ENCODE data around the gene MAST4.

MAST4 gene

DNA sequence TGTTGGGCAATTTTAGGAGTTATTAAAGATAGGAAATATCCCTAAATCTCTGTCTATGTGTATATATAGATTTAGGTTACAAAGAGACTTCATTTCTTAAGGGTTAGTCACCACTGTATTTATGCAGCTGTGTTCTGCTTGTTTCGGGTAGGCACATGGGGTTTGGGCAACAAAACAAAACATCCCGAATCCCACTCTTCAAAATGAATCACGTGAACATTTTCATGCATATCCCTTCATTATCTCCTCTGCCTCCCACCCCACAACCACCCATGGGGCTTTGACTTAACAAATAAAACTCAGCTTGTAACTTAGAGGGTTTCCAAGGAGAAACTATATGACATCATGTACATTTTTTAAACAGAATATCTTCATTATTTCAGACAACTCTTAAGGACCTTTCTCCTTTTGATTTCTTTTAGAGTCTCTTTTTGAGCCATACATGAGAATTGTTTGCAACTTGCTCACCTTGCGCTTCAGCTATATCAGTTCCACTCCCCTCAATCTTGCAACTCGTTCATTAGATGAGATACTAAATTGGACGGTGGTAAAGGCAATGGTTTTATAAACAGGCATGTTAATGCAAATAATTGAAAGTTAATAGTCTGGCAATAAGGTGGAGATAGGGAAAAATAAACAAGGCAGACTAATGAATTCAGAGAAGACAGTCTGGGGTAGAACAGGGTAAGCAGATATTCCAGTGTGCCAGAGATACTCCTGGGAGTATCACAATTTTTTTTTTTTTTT lies 463.7 kb downstream of the MAST4 start:
- DNase-seq (ENCODE audit: low spot score) = no peak
- FAIRE-seq = no peak

DNA sequence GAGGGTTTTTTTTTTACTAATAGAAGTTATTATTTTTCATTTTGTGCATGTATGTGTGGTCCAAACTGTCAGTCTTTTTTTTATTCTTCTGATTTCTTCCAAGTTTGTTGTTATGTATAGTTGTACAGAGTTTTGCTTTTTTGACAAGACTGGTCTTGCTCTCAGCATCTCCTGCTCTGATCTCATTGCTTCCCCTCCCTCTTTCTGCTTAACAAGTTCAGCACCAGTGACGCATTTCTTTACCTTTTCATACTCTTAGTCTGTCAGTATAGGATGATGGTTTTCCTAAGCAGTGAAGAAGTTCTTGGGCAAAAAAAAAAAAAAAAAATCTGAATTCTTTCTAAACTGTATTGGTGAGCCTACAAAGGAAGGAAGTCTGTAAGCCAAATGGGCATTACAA lies 465.3 kb downstream of the MAST4 start:
- DNase-seq (ENCODE audit: low spot score) (no peak), FAIRE-seq (no peak)

DNA sequence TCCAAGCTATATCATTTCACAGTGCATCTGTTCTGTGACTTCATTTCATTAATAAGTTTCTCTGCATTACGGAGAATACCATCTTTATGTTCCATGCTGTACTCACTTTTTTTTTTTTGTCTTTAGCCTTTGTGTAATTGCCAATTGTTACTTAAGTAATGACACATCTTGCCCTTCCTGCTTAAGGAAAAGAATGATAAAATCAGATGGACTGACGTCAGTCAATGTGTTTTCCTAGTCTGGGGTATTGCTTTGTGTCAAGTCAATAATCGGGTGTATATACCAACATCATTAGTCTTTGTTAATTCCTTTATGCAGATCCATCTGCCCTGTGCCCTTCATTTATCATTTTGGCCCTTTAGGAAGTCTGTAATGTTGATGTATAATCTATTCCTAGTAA lies 466.9 kb downstream of the MAST4 start:
- no peak for DNase-seq (ENCODE audit: low spot score)
- no peak for FAIRE-seq

DNA sequence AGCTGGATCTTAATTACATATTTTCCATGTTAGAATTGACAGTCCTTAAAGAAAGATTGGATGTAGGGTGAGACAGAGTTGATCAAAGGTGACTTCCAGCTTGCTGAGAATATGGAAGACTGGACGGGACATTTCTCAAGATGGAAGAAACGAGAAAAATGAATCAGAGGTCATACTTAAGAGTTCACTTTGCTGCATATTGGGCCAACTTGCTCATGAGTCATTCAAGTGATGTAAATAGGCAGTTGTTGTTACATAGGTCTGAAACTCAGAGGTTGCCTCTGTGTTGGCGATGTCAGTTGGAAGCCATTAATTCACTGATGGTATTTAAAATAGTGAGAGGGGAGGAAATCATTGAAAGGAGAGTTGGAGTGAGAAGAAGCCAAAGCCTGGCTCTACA lies 467.6 kb downstream of the MAST4 start:
- DNase-seq (ENCODE audit: low spot score) = no peak
- no peak for FAIRE-seq

DNA sequence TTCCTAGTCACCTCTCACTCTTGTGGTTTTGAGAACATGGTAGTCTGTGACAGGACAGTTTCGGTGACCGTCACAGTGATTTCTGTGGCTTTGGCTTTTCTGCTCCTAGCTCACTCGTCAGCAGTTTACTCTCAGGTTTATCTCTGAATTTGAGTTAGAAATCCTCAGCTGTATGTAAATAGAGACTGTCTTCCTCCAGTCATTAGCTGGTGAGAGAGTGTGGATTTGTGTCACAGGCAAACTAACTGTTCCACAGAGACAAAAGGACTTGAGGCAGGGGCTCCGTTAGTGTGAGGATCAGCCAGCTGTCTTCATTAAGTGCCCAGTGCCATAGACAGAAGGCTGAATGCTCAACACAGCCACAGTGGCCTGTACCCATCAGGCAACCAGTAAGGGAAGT lies 469.0 kb downstream of the MAST4 start:
- FAIRE-seq (no peak), DNase-seq (ENCODE audit: low spot score) (no peak)

DNA sequence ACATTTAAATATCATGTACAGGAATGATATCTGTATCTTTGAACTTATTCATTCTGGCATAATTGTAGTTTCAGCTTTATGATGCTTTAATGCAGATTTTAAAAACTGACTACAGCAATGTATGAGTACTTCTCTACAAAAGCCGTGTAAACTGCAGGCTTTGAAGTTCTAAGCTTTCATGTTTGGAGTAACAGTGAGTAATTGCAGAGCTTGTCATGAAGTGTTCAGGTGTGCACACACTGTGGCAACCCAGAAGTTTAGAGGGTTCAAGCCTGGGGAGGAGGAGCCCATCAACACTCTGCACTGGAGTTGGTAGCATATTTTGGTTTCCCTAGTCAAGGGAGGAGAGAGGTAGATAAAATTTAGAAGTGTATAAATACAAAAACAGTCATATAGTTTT lies 469.5 kb downstream of the MAST4 start:
- FAIRE-seq = no peak

DNA sequence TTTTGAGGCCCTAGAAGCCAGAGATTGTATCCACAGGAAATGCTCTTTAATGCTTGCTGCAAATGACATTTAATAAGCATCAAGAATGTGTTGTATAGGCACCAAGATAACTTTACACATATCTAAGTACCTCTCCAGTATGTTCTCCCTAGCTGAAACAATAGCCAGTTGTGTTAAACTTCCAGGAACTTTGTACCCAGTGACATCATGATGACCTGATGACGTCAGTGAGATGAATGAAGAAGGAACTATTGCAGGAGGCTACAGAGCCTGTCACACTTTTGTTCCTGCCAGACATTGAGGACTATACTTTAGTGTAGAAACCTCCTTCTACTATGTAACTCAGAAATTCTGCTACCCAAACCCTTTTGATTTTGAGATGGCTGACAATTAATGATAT lies 470.6 kb downstream of the MAST4 start:
- DNase-seq (ENCODE audit: low spot score) (no peak), FAIRE-seq (no peak)

More for the DNA sequence above, 469.5 kb downstream of the MAST4 start:
- no peak for DNase-seq (ENCODE audit: low spot score)

DNA sequence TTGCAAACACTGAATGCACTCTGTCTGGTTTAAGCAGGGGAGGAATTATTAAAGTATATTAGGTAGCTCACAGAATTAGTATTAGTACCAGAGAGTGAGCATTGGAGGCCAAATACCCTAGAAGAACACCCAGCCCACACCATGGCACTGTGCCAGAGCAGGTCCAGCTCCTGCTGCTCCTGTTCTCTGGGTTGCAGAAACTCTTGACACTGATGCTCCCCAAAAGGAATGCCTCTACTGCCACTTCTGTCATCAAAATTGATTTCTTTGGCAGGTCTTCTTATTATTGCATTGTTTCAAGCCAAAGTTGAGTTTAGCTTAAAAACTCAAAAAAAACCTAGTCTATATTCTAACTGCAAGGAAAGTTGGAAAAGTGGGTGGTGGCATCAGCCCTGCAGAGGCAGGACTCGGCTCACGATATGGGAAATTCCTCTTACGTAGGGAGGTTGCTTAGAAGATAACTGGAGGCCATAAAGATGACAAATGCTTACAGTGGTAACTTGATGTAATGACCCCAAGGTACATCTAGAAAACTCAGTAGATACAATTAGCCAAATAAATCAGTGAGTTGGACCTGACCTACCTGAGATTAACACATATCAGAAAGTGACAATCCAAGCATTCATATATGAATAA lies 477.0 kb downstream of the MAST4 start:
- FAIRE-seq = no peak

DNA sequence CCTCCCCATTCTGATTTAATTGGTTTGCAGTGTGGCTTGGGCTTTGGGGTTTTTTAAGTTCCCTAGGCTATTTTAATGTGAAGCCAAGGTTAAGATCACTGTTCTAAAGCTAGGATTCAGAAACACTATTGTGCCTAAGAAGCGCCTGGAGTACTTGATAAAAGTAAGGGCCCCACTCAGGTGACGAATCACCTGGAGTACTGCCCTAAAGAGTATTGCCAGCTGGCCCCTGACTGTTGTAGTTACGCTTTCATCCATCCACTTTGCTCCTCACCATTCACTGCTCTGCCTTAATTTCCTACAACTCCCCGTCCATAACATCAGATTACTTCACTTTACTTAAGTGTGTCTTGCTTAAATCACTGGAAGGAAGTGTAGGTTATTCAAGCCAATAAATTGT lies 481.1 kb downstream of the MAST4 start:
- FAIRE-seq (no peak), DNase-seq (ENCODE audit: low spot score) (no peak)

More for the DNA sequence above, 477.0 kb downstream of the MAST4 start:
- DNase-seq (ENCODE audit: low spot score) = no peak

DNA sequence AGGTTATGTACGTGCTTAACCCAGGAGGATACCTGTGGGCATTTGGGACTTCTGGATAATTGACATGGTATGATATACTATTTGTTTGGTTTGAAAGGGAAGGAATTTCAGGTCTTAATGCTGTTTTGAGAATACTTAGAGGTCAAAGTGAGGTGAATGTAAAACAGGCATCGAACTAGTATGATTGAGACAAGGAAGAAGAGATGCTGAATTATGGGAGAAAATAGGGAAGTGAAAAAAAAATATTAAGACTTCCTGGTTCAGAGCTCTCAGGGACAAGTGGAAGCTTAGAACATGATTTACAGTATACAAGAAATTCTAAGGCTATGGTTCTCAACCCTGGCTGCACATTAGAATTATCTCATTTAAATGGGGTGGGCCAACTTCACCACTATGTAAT lies 485.1 kb downstream of the MAST4 start:
- FAIRE-seq (no peak), DNase-seq (ENCODE audit: low spot score) (no peak)

DNA sequence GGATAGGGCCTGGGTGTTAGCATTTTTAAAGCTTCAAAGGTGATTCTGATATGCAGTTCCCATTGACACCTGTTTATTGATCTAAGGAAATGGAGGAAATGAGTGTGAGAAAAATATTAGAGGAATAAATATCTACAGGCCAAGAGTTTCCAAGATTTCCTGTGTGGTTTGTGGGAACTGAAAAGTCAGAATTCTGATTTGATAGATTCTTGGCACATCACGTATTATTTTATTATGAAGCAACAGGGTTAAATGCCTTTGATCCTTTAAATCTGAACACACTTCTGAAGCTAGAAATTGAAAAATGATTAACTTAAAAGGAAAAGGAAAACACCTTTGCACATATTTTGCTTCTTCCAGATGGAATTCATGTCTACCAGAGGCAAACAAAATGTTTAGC lies 486.7 kb downstream of the MAST4 start:
- no peak for FAIRE-seq
- DNase-seq (ENCODE audit: low spot score) = no peak

DNA sequence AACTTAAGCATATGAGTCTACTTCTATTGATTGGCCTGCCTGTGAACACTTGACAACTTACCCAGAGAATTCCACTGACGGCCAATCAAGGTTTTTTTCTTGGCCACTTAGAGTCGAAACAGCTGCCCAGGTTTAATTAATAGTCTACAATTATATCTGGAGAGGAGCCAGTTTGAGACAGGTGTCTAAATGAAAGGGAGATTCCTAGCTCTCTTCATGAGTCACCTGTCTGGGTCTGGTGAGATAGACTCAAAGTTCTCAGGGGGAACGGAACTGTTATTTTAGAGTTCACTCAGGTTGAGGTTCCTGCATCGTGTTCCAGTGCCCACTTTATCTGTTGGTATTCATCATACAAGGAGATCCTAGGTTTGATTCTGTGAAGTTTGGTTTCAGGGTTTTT lies 489.4 kb downstream of the MAST4 start:
- no peak for DNase-seq (ENCODE audit: low spot score)
- no peak for FAIRE-seq

DNA sequence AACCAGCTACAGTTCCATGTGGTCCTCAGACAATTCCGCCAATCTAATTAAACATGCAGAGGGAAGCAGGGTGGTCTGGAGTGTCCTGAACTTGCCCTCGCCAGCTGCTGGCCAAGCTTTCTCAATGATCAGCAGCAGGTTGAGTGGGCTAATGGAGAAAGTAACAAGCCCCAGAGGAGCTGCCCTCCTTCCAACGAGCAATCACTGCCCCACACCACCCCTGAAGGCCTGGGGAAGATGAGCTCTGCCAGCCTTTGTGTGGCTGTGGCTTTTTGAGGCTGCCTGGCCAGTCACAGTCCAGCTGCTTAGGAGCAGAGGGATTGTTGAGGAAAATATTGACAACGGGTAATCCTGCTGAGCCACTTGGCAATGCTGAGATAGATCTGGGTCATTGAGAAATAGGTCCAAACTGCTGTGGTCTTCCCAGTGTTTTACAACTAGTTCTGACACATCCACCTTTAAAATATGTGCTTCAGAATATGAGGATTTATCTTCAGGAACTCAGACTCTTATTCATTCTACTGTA lies 493.1 kb downstream of the MAST4 start:
- DNase-seq (ENCODE audit: low spot score) (no peak), FAIRE-seq (no peak)

DNA sequence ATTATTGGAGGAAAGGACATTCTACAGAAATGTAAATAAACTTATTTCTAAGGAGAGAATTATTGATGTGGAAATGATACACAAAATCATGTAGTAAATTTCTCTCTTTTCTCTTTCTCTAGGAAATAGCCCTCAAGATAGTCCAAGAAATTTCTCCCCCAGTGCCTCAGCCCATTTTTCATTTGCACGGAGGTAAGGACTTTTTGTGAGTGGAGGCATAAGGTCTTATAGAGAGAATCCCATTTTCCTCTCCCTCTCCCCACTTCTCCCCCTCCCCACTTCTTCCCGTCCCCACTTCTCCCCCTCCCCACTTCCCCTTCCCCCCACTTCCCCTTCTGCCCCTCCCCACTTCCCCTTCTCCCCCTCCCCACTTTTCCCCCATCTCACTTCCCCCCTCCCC lies 493.8 kb downstream of the MAST4 start:
- no peak for DNase-seq (ENCODE audit: low spot score)
- no peak for FAIRE-seq

DNA sequence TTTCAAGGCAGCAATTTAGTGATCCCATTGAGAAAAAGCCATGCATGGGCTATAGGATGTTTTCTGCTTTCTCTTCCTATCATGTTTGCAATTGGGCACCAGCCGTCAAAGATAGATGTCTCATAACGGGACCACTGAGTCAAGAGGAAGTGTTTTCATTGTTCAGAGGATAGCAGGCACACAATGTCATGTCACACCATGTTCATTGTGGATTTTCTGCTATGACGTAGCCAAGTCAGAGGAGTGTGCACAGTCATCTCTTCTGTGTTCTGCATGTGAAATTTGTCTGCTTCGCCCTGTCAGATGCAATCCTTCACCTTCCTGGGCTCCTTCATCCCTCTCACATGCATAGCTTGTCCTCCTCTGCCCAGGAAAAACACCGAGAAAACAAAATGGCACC lies 494.4 kb downstream of the MAST4 start:
- FAIRE-seq (no peak), DNase-seq (ENCODE audit: low spot score) (no peak)

DNA sequence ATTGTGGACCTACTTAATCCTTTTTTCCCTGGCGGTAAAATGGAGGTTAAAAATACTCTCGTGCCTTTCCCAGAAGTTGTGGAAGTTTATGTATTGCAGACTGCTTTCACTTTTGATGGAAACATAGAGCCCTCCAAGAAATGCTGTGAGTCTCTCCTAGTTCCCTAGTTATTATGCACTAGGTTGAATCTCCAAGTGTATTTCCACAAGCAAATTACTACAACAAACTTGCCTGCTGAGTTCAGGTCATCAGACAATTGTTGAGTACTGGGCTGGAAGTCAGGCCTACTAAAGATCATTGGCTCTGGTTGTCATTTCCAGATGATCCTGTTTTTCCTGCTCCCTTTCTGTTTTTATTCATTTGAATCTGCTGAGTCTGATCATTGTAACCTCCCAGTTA lies 496.3 kb downstream of the MAST4 start:
- DNase-seq (ENCODE audit: low spot score) (no peak), FAIRE-seq (no peak)

DNA sequence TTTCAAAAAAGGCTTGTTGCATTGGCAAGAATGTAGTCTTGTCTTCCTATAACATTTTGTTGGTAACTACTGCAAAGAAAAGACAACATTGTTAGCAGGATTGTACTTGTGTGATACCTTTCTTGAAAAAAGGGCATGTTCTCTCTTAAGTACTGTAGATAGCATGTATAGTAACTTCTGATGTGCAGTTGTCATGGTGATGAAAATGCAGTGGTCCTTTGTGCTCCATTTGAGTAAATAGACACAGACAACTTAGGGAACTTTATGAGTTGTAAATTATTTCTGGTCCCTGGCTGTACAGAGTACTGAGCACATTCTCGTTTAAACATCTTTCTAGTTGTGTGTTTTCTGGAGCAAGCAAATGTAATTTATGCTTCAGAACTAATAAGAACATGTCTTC lies 497.1 kb downstream of the MAST4 start:
- DNase-seq (ENCODE audit: low spot score) (no peak), FAIRE-seq (no peak)

DNA sequence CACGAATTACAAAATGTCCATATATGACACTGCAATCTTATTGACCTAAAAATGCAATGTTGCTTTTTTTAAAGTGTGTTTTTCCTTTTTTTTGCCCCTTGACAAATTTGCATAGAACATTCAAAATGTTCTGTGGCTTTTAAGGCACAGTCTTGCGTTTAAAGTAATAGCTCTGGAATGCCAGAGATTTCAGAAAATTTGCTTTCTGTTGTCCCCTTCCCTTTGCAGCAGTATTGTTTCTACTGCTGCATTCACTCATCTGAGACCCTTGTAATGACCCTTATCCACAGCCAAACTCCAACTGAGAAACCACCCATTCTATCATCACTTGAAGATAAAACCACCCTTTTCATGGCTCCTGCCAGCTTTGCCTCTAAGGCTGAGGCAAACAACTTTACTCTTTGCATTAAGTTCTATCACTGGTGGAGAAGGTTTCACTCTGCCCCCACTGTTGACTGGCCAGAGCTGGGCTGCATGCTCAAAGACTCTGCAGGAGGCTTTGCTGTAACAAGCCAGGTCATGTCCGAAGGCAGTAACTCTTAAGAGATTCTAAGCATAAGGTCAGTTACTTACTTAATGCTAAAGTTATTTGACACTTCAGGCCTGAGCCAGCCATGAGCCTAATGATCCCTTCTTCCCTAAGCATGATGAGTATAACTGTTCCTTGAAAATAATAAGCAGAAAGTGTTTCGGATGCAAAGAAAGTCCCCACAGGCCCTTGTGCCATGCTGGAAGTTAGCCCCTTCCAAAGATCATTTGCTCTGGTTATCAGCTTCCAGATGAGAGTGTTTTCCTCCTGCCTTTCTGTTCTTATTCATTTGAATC lies 498.5 kb downstream of the MAST4 start:
- FAIRE-seq (no peak), DNase-seq (ENCODE audit: low spot score) (no peak)

DNA sequence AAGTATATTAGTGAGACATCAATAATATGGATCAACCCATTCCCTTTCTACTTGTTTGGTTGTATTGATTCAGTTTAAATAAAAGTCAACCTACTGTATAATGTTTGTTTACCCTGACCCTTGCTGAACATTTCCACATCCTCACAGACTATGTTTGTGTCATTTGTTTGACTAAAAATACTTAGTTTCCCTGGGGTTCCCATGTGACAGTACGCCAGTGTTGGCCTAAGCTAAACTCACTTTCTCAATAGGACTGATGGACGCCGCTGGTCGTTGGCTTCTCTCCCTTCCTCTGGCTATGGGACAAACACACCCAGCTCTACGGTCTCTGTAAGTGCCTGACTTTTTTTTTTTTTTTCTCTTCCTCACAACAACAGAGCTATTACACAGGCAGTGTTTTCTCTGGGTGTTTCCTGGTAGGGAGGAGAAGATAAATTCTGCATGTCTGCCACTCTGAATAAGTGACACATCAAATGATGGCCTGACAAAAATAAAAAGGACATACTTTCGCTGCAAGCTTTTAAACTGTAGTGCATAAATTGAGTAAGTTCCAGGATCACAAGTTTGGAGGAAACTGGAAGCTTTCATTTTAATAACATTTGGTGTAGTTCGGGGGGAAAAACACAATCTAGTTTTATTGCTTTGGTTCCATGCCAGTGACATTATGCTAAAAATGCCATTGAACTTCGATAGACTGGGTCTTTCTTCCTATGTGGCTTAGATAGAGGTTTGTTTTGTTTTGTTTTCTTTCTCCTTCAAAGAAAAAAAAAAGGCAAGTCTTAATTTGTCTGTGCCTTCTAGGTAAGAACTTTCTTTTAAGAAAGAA lies 499.4 kb downstream of the MAST4 start:
- no peak for FAIRE-seq
- no peak for DNase-seq (ENCODE audit: low spot score)

DNA sequence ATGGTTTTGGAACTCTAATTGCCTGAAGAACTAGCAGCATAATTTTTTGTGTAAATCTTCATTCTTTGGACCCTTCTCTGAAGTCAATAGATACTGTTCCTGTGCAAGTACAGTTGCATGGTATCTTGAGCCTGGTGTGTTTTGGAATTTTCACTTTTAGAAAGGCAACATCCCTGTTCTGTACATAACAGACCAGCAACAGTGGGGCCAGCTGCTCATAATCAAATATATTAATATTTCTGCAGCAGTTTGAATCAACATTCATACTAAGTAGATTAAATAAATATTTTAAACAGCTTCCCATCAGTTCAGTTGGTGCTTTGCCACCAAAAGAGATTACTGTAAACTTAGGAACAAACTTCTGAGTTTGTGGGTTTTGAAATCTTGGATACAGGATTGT lies 502.5 kb downstream of the MAST4 start:
- FAIRE-seq (no peak), DNase-seq (ENCODE audit: low spot score) (no peak)

DNA sequence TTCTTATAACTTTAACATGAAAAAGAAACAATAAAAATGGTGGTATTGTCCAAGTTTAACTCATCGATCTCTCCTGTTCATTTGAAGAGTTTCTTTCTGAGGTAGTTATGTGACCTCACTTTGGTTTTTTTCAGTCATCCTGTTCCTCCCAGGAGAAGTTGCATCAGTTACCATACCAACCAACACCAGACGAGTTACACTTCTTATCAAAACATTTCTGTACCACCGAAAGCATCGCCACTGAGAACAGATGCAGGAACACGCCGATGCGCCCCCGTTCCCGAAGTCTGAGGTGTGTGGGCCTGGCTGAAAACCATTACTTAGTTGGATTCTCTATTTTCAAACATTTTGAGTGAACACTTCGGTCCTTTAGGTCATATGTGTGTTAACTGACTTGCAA lies 504.1 kb downstream of the MAST4 start:
- DNase-seq (ENCODE audit: low spot score) (no peak), FAIRE-seq (no peak)
